Measurements from ENCODE around the gene MBNL1. TPM values are rescaled to one million over a fixed set of nuclear protein-coding genes. Genes with fewer than 3 reads are reported as not detected.
"Not testable (repeated sequence)": the region's sequence is repeated elsewhere in the genome, so short reads cannot be mapped to it uniquely, and the experiment has no call there.

Gene MBNL1
- total RNA-seq, 4 donors from 2014 or later = 152 to 286 (median 228) TPM

GRCh38 chr3:152426393-152426792 is 157.7 kb downstream of the MBNL1 start:
- no peak for TF ChIP-seq POLR2A (IDR thresholded peaks at IDR 0.05)
- TF ChIP-seq, protein P1, sequence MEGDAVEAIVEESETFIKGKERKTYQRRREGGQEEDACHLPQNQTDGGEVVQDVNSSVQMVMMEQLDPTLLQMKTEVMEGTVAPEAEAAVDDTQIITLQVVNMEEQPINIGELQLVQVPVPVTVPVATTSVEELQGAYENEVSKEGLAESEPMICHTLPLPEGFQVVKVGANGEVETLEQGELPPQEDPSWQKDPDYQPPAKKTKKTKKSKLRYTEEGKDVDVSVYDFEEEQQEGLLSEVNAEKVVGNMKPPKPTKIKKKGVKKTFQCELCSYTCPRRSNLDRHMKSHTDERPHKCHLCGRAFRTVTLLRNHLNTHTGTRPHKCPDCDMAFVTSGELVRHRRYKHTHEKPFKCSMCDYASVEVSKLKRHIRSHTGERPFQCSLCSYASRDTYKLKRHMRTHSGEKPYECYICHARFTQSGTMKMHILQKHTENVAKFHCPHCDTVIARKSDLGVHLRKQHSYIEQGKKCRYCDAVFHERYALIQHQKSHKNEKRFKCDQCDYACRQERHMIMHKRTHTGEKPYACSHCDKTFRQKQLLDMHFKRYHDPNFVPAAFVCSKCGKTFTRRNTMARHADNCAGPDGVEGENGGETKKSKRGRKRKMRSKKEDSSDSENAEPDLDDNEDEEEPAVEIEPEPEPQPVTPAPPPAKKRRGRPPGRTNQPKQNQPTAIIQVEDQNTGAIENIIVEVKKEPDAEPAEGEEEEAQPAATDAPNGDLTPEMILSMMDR (IDR thresholded peaks at IDR 0.05) = no peak
- H3K4me3 ChIP-seq (ENCODE audit: low read depth, poor library complexity, severe bottlenecking) = no peak overlapping the region
- intact Hi-C loops (cut with DNase I; ENCODE audit: low total_unique reads) = no loop called here
- DNase-seq (ENCODE audit: low spot score in 2 of 2) = no peak

DNA sequence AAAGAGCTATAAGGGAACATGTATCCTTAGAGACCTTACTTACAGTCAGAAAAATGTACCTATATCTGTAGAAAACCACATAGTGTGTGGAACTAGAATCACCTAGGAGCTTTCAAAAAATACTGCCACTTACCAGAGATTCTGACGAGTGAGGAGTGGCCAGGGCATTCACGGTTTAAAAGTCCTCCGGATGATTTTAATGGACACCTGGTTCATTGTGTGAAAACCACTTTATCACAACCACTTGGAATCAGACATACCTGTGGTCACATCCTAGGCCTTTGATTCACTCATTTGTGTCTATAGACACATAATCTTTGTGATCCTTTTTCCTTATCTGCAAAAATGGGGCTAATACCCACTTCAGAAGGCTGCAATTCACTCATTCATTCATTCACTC is 159.8 kb downstream of the MBNL1 start:
- no peak for TF ChIP-seq POLR2A (IDR thresholded peaks at IDR 0.05)
- TF ChIP-seq, protein P1 (IDR thresholded peaks at IDR 0.05) = no peak
- no peak for DNase-seq (ENCODE audit: low spot score in 2 of 2)
- intact Hi-C loops (cut with DNase I; ENCODE audit: low total_unique reads) = no loop called here
- H3K4me3 ChIP-seq (ENCODE audit: low read depth, poor library complexity, severe bottlenecking) = no peak overlapping the region
- 89 to 95% methylated on average over 3 of the region's 3 CpGs for WGBS, 2 donors

- H3K4me3 ChIP-seq (ENCODE audit: low read depth, poor library complexity, severe bottlenecking) = no peak overlapping the region
- no peak for TF ChIP-seq POLR2A (IDR thresholded peaks at IDR 0.05)
- TF ChIP-seq, protein P1 (IDR thresholded peaks at IDR 0.05) = no peak
- WGBS, 2 donors = 60 to 76% methylated on average over 2 of the region's 2 CpGs
- intact Hi-C loops (cut with DNase I; ENCODE audit: low total_unique reads) = no loop called here
- DNase-seq (ENCODE audit: low spot score in 2 of 2) = no peak
Observed at GRCh38 chr3:152430223-152431002, 161.7 kb downstream of the MBNL1 start.

DNA sequence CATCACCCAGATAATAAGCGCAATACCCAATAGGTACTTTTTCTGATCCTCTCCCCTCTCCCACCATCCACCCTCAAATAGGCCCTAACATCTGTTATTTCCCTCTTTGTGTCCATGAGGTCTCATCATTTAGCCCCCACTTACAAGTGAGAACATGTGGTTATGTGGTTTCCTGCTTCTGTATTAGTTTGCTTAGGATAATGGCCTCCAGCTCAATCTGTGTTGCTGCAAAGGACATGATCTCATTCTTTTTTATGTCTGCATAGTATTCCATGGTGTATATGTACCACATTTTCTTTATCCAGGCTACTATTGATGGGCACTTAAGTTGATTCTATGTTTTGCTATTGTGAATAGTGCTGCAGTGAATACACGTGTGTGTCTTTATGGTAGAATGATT is 165.4 kb downstream of the MBNL1 start:
- intact Hi-C loops (cut with DNase I; ENCODE audit: low total_unique reads) = no loop called here
- H3K4me3 ChIP-seq (ENCODE audit: low read depth, poor library complexity, severe bottlenecking) = no peak overlapping the region
- 97% methylated on average over 2 of the region's 2 CpGs for WGBS, 2 donors
- DNase-seq (ENCODE audit: low spot score in 2 of 2) = no peak
- no peak for TF ChIP-seq POLR2A (IDR thresholded peaks at IDR 0.05)
- TF ChIP-seq, protein P1 (IDR thresholded peaks at IDR 0.05) = no peak

DNA sequence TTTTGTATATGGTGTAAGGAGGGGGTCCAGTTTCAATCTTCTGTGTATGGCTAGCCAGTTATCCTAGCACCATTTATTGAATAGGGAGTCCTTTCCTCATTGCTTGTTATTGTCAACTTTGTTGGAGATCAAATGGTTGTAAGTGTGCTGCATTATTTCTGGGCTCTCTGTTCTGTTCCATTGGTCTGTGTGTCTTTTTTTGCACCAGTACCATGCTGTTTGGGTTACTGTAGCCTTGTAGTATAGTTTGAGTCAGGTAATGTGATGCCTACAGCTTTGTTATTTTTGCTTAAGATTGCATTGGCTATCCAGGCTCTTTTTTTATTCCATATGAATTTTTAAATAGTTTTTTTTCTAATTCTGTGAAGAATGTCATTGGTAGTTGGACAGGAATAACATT is 166.5 kb downstream of the MBNL1 start:
- intact Hi-C loops (cut with DNase I; ENCODE audit: low total_unique reads); DNase-seq (ENCODE audit: low spot score in 2 of 2); H3K4me3 ChIP-seq (ENCODE audit: low read depth, poor library complexity, severe bottlenecking): not testable (repeated sequence)

DNA sequence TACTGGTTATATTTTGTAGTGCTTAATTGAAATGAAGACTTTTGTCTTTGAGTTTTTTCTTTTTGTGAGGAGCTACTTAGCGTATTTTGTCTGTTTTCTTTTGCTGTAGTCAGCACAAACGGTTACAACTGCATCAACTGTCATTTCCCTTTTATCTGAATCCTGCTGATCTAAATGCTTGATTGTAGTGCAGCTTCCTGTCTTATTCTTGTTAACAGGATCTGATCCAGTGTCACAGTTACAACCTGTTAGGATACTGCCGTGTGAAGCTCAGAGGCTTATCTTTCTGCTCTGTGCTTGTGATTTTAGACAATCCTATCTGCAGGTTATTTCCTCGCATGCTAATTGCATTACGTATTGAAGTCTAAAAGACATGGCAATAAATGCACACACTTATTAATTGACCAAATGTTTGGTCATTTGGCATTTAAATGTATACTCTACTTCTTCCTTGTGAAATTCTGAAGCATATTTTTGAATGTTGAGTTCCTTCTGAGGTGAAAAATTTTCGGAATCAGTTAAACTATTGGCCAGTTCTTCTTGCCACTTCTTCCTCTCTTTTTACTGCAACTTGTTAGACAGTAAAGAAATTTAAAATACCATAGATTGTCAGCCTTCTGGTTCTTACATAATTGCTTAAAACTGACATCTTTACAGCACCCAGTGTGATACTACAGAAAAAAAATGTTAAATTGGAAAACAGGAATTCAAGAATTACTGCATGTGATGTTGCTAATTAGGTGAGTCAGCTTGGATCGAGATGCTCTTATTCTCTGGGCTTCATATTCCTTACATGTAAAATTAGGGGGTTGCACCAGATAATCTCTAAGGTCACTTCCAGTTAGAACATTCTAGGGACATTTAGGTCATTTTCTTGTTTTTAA is 168.2 kb downstream of the MBNL1 start:
- H3K4me3 ChIP-seq (ENCODE audit: low read depth, poor library complexity, severe bottlenecking) = no peak overlapping the region
- no peak for DNase-seq (ENCODE audit: low spot score in 2 of 2)
- intact Hi-C loops (cut with DNase I; ENCODE audit: low total_unique reads) = no loop called here
- TF ChIP-seq, protein P1 (IDR thresholded peaks at IDR 0.05) = no peak
- no peak for TF ChIP-seq POLR2A (IDR thresholded peaks at IDR 0.05)
- WGBS, 2 donors = 42 to 49% methylated on average over 7 of the region's 7 CpGs
